ENCODE measurements around the gene BDH2. TPM values are rescaled to one million over a fixed set of nuclear protein-coding genes. Genes with fewer than 3 reads are reported as not detected.
A peak's percentile ranks its signal among the peaks of the same experiment; 100 is the strongest.

The BDH2 gene
- total RNA-seq (2012; rRNA removed) (36.4 and 52.2 TPM in 2 replicates), polyA plus RNA-seq (2012; rRNA removed) (38.8 and 49.7 TPM in 2 replicates), Bru-seq, nascent RNA (percentile 66 among the genes with signal in this experiment), BruChase-seq, experiment 1, labeled RNA remaining after a 6-hour chase (percentile 57 among the genes with signal in this experiment), BruChase-seq, experiment 2, labeled RNA remaining after a 2-hour chase (percentile 53 among the genes with signal in this experiment)
- polyA plus RNA-seq (2012; cell fraction: cytosol; rRNA removed) = 13.2 and 20.5 TPM in 2 replicates
- 20.3 and 254 TPM in 2 replicates for polyA plus RNA-seq (2012; cell fraction: nucleus; rRNA removed; ENCODE audit: low replicate concordance)
- long read RNA-seq, transcript BDH2-201 (10 exons, 1,126 nt) = major isoform, 23 of 54 reads
- long read RNA-seq, transcript BDH2-204 (9 exons, 2,046 nt) = minor isoform, 19 of 54 reads
- long read RNA-seq, partial matches to known transcripts = 4 of 54 reads
- long read RNA-seq, other reads (novel, unspliced or antisense) = 6 of 54 reads

DNA sequence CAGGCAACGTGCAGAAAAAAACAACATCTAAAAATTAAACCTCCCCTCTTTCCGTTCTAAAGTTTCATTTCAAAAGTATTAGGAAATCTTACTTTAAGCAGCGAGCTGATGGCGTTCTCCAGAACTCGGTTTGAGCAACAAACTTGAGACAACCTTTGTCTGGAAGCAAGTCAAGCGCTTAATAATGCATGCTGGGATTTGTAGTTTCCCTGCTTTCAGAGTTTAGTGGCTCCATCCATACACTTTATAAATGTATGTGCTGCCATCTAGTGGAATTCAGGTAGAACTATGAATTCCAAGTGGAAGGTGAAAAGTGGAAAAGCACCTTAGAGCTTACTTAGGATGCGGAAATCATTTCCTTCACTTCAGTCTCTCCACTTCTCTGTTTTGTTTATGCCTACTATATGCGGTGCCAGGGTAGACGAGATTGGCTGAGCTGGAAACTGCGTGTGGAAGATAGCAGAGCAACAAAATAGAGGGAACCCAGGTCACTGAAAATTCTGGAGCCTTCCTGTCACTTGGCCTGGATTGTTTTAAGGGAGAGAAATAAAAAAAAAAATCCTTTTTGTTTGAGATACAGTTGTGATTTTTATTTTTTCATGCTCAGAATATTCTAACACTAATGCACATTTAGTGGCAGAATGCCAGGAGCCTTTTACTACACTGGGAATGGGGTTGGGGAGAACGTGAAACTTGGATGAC is at the start of gene BDH2:
TSS of gene BDH2 (minus strand) at position 144 of the 702 bp plus-strand sequence. CDS start 3,580 bp downstream, outside the sequence.
- CTCF ChIA-PET = interaction anchor here (0.6 to 1.0 kb wide), 7 partner anchors 9 to 1977 kb away, joined by 3 to 5 read pairs (median 3); partner anchors contain the start of gene SLC9B2
- Histone ChIP-seq H2AK9ac (replicated peaks; ENCODE audit: low read depth, low read length, poor library complexity) (no peak within 1 kb of the TSS), H3K36me3 (ENCODE audit: control insufficient read depth, insufficient read depth, low read length) (peaks cover 2% of the 10 kb centered on the region; the same call in 1 of the 2 replicates), H4K91ac (ENCODE audit: insufficient read depth, low read depth, low read length) (no peak within 1 kb of the TSS), H3K4me2 (ENCODE audit: low read depth, low read length) (peak within 1 kb of the TSS; percentile 99), H3K23ac (ENCODE audit: low read depth, low read length) (peak within 1 kb of the TSS; percentile 67), H4K8ac (ENCODE audit: low read depth in 2 of 2, low read length in 2 of 2) (peak within 1 kb of the TSS; percentile 38 to 67; a peak in 3 of 4 replicates), H4K20me1 (ENCODE audit: insufficient read depth, low read length) (no peaks in the 10 kb centered on the region), H3K4ac (ENCODE audit: low read depth, low read length) (peak within 1 kb of the TSS; percentile 49; the same call in 1 of the 2 replicates), H3K9me1 (ENCODE audit: insufficient read depth, low read length) (peaks cover 4% of the 10 kb centered on the region), H3K27me3 (ENCODE audit: control insufficient read depth, insufficient read depth, low read length) (no peaks in the 10 kb centered on the region), H2BK5ac (ENCODE audit: low read depth, low read length, poor library complexity, severe bottlenecking) (peak within 1 kb of the TSS; percentile 86), H3K9ac (ENCODE audit: low read depth, low read length) (peak within 1 kb of the TSS; percentile 90), H2BK15ac (ENCODE audit: low read depth, low read length) (no peak within 1 kb of the TSS), H3K56ac (ENCODE audit: extremely low read depth, insufficient read depth, low read length) (peak within 1 kb of the TSS; percentile 52; the same call in 1 of the 2 replicates), H3K27ac (ENCODE audit: insufficient read depth, low read length) (peak within 1 kb of the TSS; percentile 96), H3K79me1 (ENCODE audit: low read depth in 1 of 2, low read length in 2 of 2) (peaks cover 15 to 25% of the 10 kb centered on the region in 2 experiments), H3K4me1 (ENCODE audit: control insufficient read depth, insufficient read depth, low read length) (peaks cover 7% of the 10 kb centered on the region), H4K5ac (ENCODE audit: low read depth, low read length) (peak within 1 kb of the TSS; percentile 58), H3K4me3 (ENCODE audit: insufficient read depth, low read depth, low read length) (peak within 1 kb of the TSS; percentile 50), H3K14ac (replicated peaks; ENCODE audit: low read depth, low read length) (peak within 1 kb of the TSS; percentile 47; the same call in 1 of the 2 replicates), H2AK5ac (ENCODE audit: low read depth, low read length) (peak within 1 kb of the TSS; percentile 39; the same call in 1 of the 2 replicates), H2AFZ (replicated peaks; ENCODE audit: low read length, poor library complexity) (peak within 1 kb of the TSS; percentile 76), H3K9me3 (ENCODE audit: control insufficient read depth, insufficient read depth, low read length) (no peaks in the 10 kb centered on the region), H3K18ac (ENCODE audit: low read depth, low read length) (peak within 1 kb of the TSS; percentile 79), H2BK20ac (ENCODE audit: low read depth, low read length) (no peak within 1 kb of the TSS), H2BK120ac (ENCODE audit: low read depth, low read length) (no peak within 1 kb of the TSS)
- no CpG with 5 or more reads among the region's 11 CpGs for WGBS, 2 experiments (ENCODE audit: extremely low coverage in 2 of 2, insufficient read length in 1 of 2)
- in situ Hi-C loops (cut with MboI; ENCODE audit: low sequenced_read_pairs) (loop anchor here (10.0 kb wide), 1 partner anchor 655 kb away; no protein-coding TSS in a partner anchor), dilution Hi-C loops (cut with HindIII; ENCODE audit: low sequenced_read_pairs, unreplicated experiment) (no loop called here), intact Hi-C loops (cut with micrococcal nuclease) (loop anchor here (1.0 to 10.0 kb wide), 6 partner anchors 81 to 755 kb away; partner anchors contain the start of genes SLC39A8 and SLC9B1)
- DNase-seq (peak; percentile 97), ATAC-seq (ENCODE audit: low read depth) (peak; percentile 90)
- TF ChIP-seq, protein P1, sequence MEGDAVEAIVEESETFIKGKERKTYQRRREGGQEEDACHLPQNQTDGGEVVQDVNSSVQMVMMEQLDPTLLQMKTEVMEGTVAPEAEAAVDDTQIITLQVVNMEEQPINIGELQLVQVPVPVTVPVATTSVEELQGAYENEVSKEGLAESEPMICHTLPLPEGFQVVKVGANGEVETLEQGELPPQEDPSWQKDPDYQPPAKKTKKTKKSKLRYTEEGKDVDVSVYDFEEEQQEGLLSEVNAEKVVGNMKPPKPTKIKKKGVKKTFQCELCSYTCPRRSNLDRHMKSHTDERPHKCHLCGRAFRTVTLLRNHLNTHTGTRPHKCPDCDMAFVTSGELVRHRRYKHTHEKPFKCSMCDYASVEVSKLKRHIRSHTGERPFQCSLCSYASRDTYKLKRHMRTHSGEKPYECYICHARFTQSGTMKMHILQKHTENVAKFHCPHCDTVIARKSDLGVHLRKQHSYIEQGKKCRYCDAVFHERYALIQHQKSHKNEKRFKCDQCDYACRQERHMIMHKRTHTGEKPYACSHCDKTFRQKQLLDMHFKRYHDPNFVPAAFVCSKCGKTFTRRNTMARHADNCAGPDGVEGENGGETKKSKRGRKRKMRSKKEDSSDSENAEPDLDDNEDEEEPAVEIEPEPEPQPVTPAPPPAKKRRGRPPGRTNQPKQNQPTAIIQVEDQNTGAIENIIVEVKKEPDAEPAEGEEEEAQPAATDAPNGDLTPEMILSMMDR (conservative IDR thresholded peaks at IDR 0.05; ENCODE audit: low read depth, low read length) = peak; percentile 85
- TF ChIP-seq CHD1 (IDR thresholded peaks at IDR 0.05; ENCODE audit: low read depth, low read length) (no peak), CEBPB (IDR thresholded peaks at IDR 0.05; ENCODE audit: low read depth, low read length) (peak; percentile 77), RAD21 (IDR thresholded peaks at IDR 0.05; ENCODE audit: low read length) (peak; percentile 79), SMC3 (IDR thresholded peaks at IDR 0.05; ENCODE audit: low read depth, low read length) (peak; percentile 43), BHLHE40 (IDR thresholded peaks at IDR 0.05; ENCODE audit: low read depth, low read length) (no peak), RFX5 (IDR thresholded peaks at IDR 0.05; ENCODE audit: low read depth, low read length) (no peak), NFE2L2 (IDR thresholded peaks at IDR 0.05; ENCODE audit: low read depth, low read length) (no peak)
- POLR2A ChIA-PET (ENCODE audit: unreplicated experiment) = no interaction called here
- BruUV-seq (replicated peaks) = no TSS peak

Measured in IMR-90 (cell line).